RWPE1 (cell line): Measurements from ENCODE around the gene CNTN6.

Experiments
- CTCF ChIA-PET: fragments of 350-600 bp; sonication (Branson Sonifier 250); formaldehyde crosslinking; extraction: SDS; loops from one replicate; lab custom pipeline; 2021; lab: Yijun Ruan, JAX
- POLR2A ChIA-PET: fragments of 400-600 bp; formaldehyde crosslinking; extraction: SDS; loops from one replicate; lab custom pipeline; 2020; ENCODE audit warnings: antibody characterized with exemption; ENCODE audit not compliant: low non-redundant PET; lab: Yijun Ruan, JAX
- DNase-seq: peaks from one replicate; pipeline ENCODE4 v3.0.0; 2012; ENCODE audit warnings: low spot score
- H3K27ac ChIP-seq: fragments of 450-650 bp; 2 replicates; pipeline ENCODE4 v1.5.1; 2017
- CTCF ChIP-seq: fragments of 450-650 bp; conservative IDR thresholded peaks from 2 replicates; pipeline ENCODE4 v1.5.1; 2017; ENCODE audit warnings: low read depth, mild to moderate bottlenecking

Gene CNTN6

DNA sequence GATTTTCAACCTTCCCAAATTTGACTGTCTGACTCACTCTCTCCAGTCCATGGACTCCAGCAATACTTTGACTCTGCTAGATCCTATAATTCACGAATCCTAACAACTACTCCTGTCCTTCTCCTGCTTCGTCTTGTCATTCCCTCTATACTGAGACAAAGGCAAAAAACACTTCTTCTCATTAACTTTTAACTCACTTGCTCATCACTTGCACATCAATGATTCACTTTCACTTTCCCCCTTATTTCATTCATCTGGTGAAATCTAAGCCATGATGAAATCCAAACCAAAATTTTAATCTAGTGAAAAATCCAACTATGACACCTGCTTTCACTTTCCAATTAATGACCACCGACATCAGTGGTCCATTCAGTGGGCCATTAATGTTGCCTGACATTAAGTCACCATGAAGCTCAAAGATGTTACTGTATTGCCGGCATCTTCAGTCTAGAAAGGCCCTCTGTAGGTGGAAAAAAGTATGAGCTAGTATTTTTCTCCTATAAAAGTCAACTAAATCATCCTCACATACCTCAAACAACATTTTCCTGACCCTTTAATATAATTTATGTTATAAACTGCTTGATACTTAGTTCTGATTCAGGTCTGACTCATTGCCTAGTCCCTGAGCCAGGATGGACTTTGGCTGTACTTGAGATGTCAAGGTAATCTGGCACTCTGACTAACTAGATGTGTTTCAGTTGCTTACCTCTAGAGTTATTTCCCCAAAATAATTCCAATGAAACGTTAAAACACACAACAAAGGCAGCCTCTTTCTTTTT is 158.6 kb downstream of the CNTN6 start:
- CTCF ChIA-PET: no interaction called here
- H3K27ac ChIP-seq: no peak overlapping the region
- no peak for TF ChIP-seq CTCF
- DNase-seq: peak; percentile 0
- POLR2A ChIA-PET: no interaction called here

- no peak for DNase-seq
- TF ChIP-seq CTCF: no peak
- no peak overlapping the region for H3K27ac ChIP-seq
- ChIA-PET CTCF (no interaction called here), POLR2A (no interaction called here)
Observed at GRCh38 chr3:1252061-1252430, 159.2 kb downstream of the CNTN6 start.

DNA sequence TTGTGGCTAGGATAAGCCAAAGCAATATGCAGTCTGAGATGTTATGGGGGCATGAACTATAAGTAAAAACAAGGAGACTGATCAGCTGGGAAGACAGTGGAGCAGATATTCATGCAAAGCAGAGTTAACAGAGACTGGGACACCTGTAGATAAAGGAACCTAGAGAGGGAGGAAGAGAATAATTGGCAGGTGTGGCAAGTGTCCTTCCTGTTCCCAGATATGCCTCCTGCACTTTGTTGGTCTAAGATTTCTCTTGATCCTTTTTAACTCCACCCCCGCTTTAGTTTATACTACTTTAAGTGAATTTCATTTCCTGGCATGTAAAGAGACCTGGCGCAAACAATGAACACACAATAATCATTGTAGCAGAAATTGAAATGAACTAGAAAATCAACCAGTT is 169.4 kb downstream of the CNTN6 start:
- DNase-seq: no peak
- no peak for TF ChIP-seq CTCF
- ChIA-PET POLR2A (no interaction called here), CTCF (no interaction called here)
- no peak overlapping the region for H3K27ac ChIP-seq

- POLR2A ChIA-PET: no interaction called here
- no peak for DNase-seq
- no peak overlapping the region for H3K27ac ChIP-seq
- CTCF ChIA-PET: no interaction called here
- no peak for TF ChIP-seq CTCF
Observed at GRCh38 chr3:1263121-1263520, 170.3 kb downstream of the CNTN6 start.

GRCh38 chr3:1269808-1270207 is 177.0 kb downstream of the CNTN6 start:
- H3K27ac ChIP-seq: no peak overlapping the region
- TF ChIP-seq CTCF: no peak
- POLR2A ChIA-PET: no interaction called here
- CTCF ChIA-PET: no interaction called here
- no peak for DNase-seq

GRCh38 chr3:1272546-1273265 is 179.9 kb downstream of the CNTN6 start:
- H3K27ac ChIP-seq: no peak overlapping the region
- DNase-seq: no peak
- TF ChIP-seq CTCF: no peak
- CTCF ChIA-PET: no interaction called here
- POLR2A ChIA-PET: no interaction called here
